K562 (cell line): ENCODE data around the gene OSBPL10. TPM values are rescaled to one million over a fixed set of nuclear protein-coding genes. Genes with fewer than 3 reads are reported as not detected.

Source experiments
- ATAC-seq: fragments of 200-7000 bp; cut with Tn5 transposase; 3 replicates; pipeline ENCODE4 v1.9.1; 2020; ENCODE audit warnings: moderate library complexity
- BruUV-seq: library from RNA; stranded (reverse); fragments of 400-500 nt; replicated peaks from 2 replicates; lab custom pipeline; 2021; lab: Mats Ljungman, UMichigan
- CTCF ChIA-PET: fragments of 300-600 bp; formaldehyde crosslinking; extraction: SDS; loops from one replicate; lab custom pipeline; 2021; ENCODE audit warnings: low intra/inter-chr PET ratio; lab: Yijun Ruan, JAX
- POLR2A ChIA-PET: fragments of 300-600, 350-650 bp; sonication (Branson Sonifier 250); formaldehyde crosslinking; extraction: SDS; loops from one replicate; lab custom pipeline; 2021; ENCODE audit warnings: antibody characterized with exemption, inconsistent platforms; lab: Yijun Ruan, JAX
- DNase-seq, 4 experiments: peaks; one replicate each; pipeline versions ENCODE4 v3.0.0 to v3.0.0-alpha.2; 2011 to 2018; ENCODE audit warnings: low spot score in 3 of 4, mixed read lengths in 3 of 4; ENCODE audit errors: extremely low read depth in 1 of 4
- FAIRE-seq: peaks from 2 replicates; lab custom pipeline; 2011; peaks lifted over from hg19 to GRCh38; lab: Jason Lieb, UNC
- H2AFZ ChIP-seq: 2 replicates; pipeline ENCODE4 v1.6.0; 2011; ENCODE audit warnings: low read depth, low read length, control low read depth, inconsistent platforms
- H3K27ac ChIP-seq: fragments of 200-600 bp; 3 replicates; pipeline ENCODE4 v1.8.0; 2011; ENCODE audit warnings: low read depth, mild to moderate bottlenecking, control low read depth, inconsistent platforms, low read length, moderate library complexity, mixed read lengths; ENCODE audit errors: extremely low read depth
- H3K27me3 ChIP-seq, 2 experiments: fragments of 300-600 bp in 1 of 2; 2 replicates in 1 of 2; 3 replicates in 1 of 2; pipeline versions ENCODE4 v1.6.0 to v1.8.0; 2011; ENCODE audit warnings: inconsistent platforms in 2 of 2, low read length in 2 of 2, mild to moderate bottlenecking in 1 of 2, mixed read lengths in 1 of 2, moderate library complexity in 1 of 2; ENCODE audit not compliant: control insufficient read depth in 2 of 2, insufficient read depth in 2 of 2
- H3K36me3 ChIP-seq: fragments of 300-600 bp; 3 replicates; pipeline ENCODE4 v1.8.0; 2011; ENCODE audit warnings: mild to moderate bottlenecking, low read length, inconsistent platforms; ENCODE audit not compliant: control insufficient read depth, insufficient read depth
- H3K4me1 ChIP-seq, 2 experiments: fragments of 200-600 bp in 1 of 2; replicated peaks in 1 of 2; 2 replicates in 1 of 2; 3 replicates in 1 of 2; pipeline versions ENCODE4 v1.5.1 to v1.8.0; 2011; ENCODE audit warnings: inconsistent platforms in 2 of 2, low read length in 2 of 2, mild to moderate bottlenecking in 1 of 2, mixed read lengths in 1 of 2, moderate library complexity in 1 of 2; ENCODE audit not compliant: control insufficient read depth in 2 of 2, insufficient read depth in 2 of 2
- H3K4me2 ChIP-seq: 2 replicates; pipeline ENCODE4 v1.6.1; 2011; ENCODE audit warnings: low read length, control low read depth, inconsistent platforms, mixed read lengths; ENCODE audit not compliant: insufficient read depth
- H3K4me3 ChIP-seq: fragments of 200-600 bp; sonication (generic), shearing (Covaris generic); 2 replicates; pipeline ENCODE4 v1.5.1; 2016; ENCODE audit warnings: control low read depth, inconsistent platforms
- H3K79me2 ChIP-seq: fragments of 200-600 bp; 3 replicates; pipeline ENCODE4 v1.8.0; 2011; ENCODE audit warnings: low read length, inconsistent platforms; ENCODE audit not compliant: control insufficient read depth, insufficient read depth
- H3K9ac ChIP-seq, 2 experiments: 2 replicates each; pipeline versions ENCODE4 v1.6.0 to v1.6.1; 2011; ENCODE audit warnings: low read depth in 2 of 2, low read length in 2 of 2, control low read depth in 1 of 2, inconsistent platforms in 1 of 2, mild to moderate bottlenecking in 1 of 2, mixed read lengths in 1 of 2; ENCODE audit not compliant: insufficient read depth in 1 of 2
- H3K9me1 ChIP-seq: one replicate; pipeline ENCODE4 v1.6.0; 2011; ENCODE audit warnings: inconsistent platforms, mild to moderate bottlenecking, low read length, moderate library complexity; ENCODE audit not compliant: control insufficient read depth, insufficient read depth
- H3K9me3 ChIP-seq: replicated peaks from 2 replicates; pipeline ENCODE4 v1.5.1; 2011; ENCODE audit warnings: low read depth, low read length, inconsistent platforms; ENCODE audit not compliant: control insufficient read depth, insufficient read depth
- H4K20me1 ChIP-seq: replicated peaks from 2 replicates; pipeline ENCODE4 v1.6.1; 2011; ENCODE audit warnings: low read length, inconsistent platforms, mixed read lengths; ENCODE audit not compliant: control insufficient read depth, insufficient read depth
- DEAF1 ChIP-seq: fragments of 450-650 bp; formaldehyde crosslinking; IDR thresholded peaks from 2 replicates; pipeline ENCODE4 v1.4.0; 2020; ENCODE audit warnings: mild to moderate bottlenecking, moderate library complexity
- HDGF ChIP-seq: fragments of 450-650 bp; IDR thresholded peaks from 2 replicates; pipeline ENCODE4 v1.6.1; 2016
- MEF2A ChIP-seq: IDR thresholded peaks from 2 replicates; pipeline ENCODE4 v1.6.1; 2011; ENCODE audit warnings: low read depth, mild to moderate bottlenecking, low read length, moderate library complexity; ENCODE audit not compliant: control insufficient read depth
- MYBL2 ChIP-seq, 2 experiments: fragments of 450-650 bp in 1 of 2; sonication (generic) in 1 of 2; formaldehyde crosslinking in 1 of 2; IDR thresholded peaks; 2 replicates each; pipeline versions ENCODE4 v1.6.1 to v1.8.1; 2017 to 2022; ENCODE audit warnings: borderline replicate concordance in 1 of 2, inconsistent platforms in 1 of 2, low read depth in 1 of 2, mild to moderate bottlenecking in 1 of 2, missing genetic modification reagents in 1 of 2, moderate library complexity in 1 of 2
- NR2C2 ChIP-seq, 2 experiments: fragments of 200-800 bp in 1 of 2; sonication (Bioruptor generic) in 1 of 2; sonication (generic) in 1 of 2; formaldehyde crosslinking in 1 of 2; IDR thresholded peaks; 2 replicates each; pipeline versions ENCODE4 v1.6.1 to v1.8.0; 2016 to 2022; ENCODE audit warnings: mild to moderate bottlenecking in 1 of 2, missing compliant biosample characterization in 1 of 2, missing genetic modification characterization in 1 of 2, missing genetic modification reagents in 1 of 2
- PHB2 ChIP-seq: fragments of 450-650 bp; IDR thresholded peaks from 2 replicates; pipeline ENCODE4 v1.6.1; 2017; ENCODE audit warnings: low read depth
- PHF21A ChIP-seq: fragments of 450-650 bp; IDR thresholded peaks from 2 replicates; pipeline ENCODE4 v1.6.1; 2017; ENCODE audit warnings: low read depth, borderline replicate concordance
- PRMT5 ChIP-seq: sonication (generic); formaldehyde crosslinking; IDR thresholded peaks from 2 replicates; pipeline ENCODE4 v1.5.0; 2020; ENCODE audit warnings: missing genetic modification reagents
- TAF7 ChIP-seq: fragments of 450-650 bp; IDR thresholded peaks from 2 replicates; pipeline ENCODE4 v1.6.1; 2016; ENCODE audit warnings: missing genetic modification characterization, missing compliant biosample characterization
- XRCC3 ChIP-seq: fragments of 450-650 bp; IDR thresholded peaks from 2 replicates; pipeline ENCODE4 v1.6.1; 2017; ENCODE audit warnings: mild to moderate bottlenecking, moderate library complexity
- ZKSCAN8 ChIP-seq: fragments of 200-800 bp; sonication (Bioruptor generic); IDR thresholded peaks from 2 replicates; pipeline ENCODE4 v1.6.1; 2016; ENCODE audit warnings: missing genetic modification characterization, missing compliant biosample characterization
- ZSCAN32 ChIP-seq: fragments of 450-650 bp; formaldehyde crosslinking; IDR thresholded peaks from 2 replicates; pipeline ENCODE4 v1.4.0; 2020; ENCODE audit warnings: mild to moderate bottlenecking, moderate library complexity
- WGBS: fragments of 100-300 bp; shearing (Covaris generic); methylation state at CpG from one replicate; pipeline ENCODE4 v1.1.6; 2016; ENCODE audit warnings: low coverage, mixed read lengths; ENCODE audit not compliant: insufficient coverage; ENCODE audit errors: missing lambda C conversion rate; 5-methylcytosine and 5-hydroxymethylcytosine counted together
- in situ Hi-C: fragments of 300-500 bp; cut with MboI; formaldehyde crosslinking; loops from 4 replicates; pipeline ENCODE4 v1.15.0; 2018; ENCODE audit warnings: inconsistent platforms, mixed read lengths
- intact Hi-C: fragments of 100-400 bp; cut with micrococcal nuclease; formaldehyde crosslinking; loops from 2 replicates; pipeline ENCODE4 v1.14.2; 2022
- polyA plus RNA-seq, 8 experiments: library from polyadenylated mRNA; depleted of rRNA in 4 of 8; stranded (reverse) in 5 of 8; unstranded in 3 of 8; fragments of >200 nt; fragmentation: Nextera tagmentation in 2 of 8; fragmentation: Illumina TruSeq in 1 of 8; extraction: Ambion mirVana in 2 of 8; extraction: Trizol in 1 of 8; gene quantifications; 2 replicates each; pipeline versions ENCODE4 v1.2.1 to v1.2.3, GENCODE V29; 2011 to 2014; ENCODE audit warnings: inconsistent platforms in 1 of 8, missing spikeins in 1 of 8
- total RNA-seq, 7 experiments: library from RNA; depleted of rRNA in 6 of 7; stranded (reverse); fragments of >200 nt in 6 of 7; fragmentation: Illumina TruSeq in 2 of 7; extraction: Trizol in 2 of 7; gene quantifications; 2 replicates each; pipeline versions ENCODE4 v1.2.1 to v1.2.3, GENCODE V29; 2011 to 2021; ENCODE audit warnings: low replicate concordance in 1 of 7
- TF ChIP-seq, protein P1 (sequence below): fragments of 450-650 bp; IDR thresholded peaks from 2 replicates; pipeline ENCODE4 v1.7.0; 2016; ENCODE audit warnings: borderline replicate concordance
- TF ChIP-seq, protein P2 (sequence below), 2 experiments: IDR thresholded peaks; 2 replicates each; pipeline ENCODE4 v1.6.1; 2011; ENCODE audit warnings: borderline replicate concordance in 1 of 2, control low read depth in 1 of 2, low read depth in 1 of 2, low read length in 1 of 2, mild to moderate bottlenecking in 1 of 2, mixed read lengths in 1 of 2, moderate library complexity in 1 of 2; ENCODE audit not compliant: insufficient read depth in 1 of 2, insufficient read length in 1 of 2, poor library complexity in 1 of 2, severe bottlenecking in 1 of 2; ENCODE audit errors: extremely low read depth in 1 of 2
- TF ChIP-seq, protein P3 (sequence below): fragments of 200-800 bp; sonication (Bioruptor generic); IDR thresholded peaks from 2 replicates; pipeline ENCODE4 v1.6.1; 2017; ENCODE audit warnings: missing genetic modification characterization, missing compliant biosample characterization

Gene OSBPL10
- total and polyA plus RNA-seq, 9 of the 15 experiments (the other 6 are each of a cell fraction or from before 2014, with no cell fraction given) = 0.03 to 0.19 (median 0.14) TPM; not detected in 2

DNA sequence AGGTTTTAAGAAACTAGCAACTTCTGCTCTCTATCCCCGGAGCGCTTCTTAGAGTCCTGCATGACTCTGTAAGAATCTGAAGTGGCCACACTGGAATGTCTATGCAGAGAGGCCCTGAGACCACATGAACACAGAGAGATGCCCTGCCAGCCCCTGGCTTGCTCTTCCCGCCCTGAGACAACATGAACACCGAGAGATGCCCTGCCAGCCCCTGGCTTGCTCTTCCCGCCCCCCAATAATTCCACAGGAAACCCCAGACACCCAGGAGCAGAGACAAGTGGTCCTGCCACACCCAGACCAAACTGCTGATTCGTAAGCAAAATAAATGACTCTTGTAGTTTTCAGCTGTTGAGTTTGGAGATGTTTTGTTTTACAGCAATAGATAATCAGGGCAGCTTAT lies 166.1 kb downstream of the OSBPL10 start:
- no peaks in the 10 kb centered on the region for H4K20me1 ChIP-seq
- in situ Hi-C loops (no loop called here), intact Hi-C loops (no loop called here)
- H3K4me3 ChIP-seq = no peak overlapping the region
- ChIA-PET POLR2A (no interaction called here), CTCF (no interaction called here)
- no TSS peak for BruUV-seq
- no peaks in the 10 kb centered on the region for H3K9me1 ChIP-seq
- no peak overlapping the region for H3K27ac ChIP-seq
- ATAC-seq (no peak), DNase-seq (no peak), FAIRE-seq (no peak)
- 1% methylated on average over 6 of the region's 6 CpGs for WGBS
- H3K9ac ChIP-seq = no peak overlapping the region
- no peak overlapping the region for H3K4me2 ChIP-seq
- H2AFZ ChIP-seq = no peak overlapping the region
- no peaks in the 10 kb centered on the region for H3K36me3 ChIP-seq
- no peaks in the 10 kb centered on the region for H3K4me1 ChIP-seq
- TF ChIP-seq, protein P1, sequence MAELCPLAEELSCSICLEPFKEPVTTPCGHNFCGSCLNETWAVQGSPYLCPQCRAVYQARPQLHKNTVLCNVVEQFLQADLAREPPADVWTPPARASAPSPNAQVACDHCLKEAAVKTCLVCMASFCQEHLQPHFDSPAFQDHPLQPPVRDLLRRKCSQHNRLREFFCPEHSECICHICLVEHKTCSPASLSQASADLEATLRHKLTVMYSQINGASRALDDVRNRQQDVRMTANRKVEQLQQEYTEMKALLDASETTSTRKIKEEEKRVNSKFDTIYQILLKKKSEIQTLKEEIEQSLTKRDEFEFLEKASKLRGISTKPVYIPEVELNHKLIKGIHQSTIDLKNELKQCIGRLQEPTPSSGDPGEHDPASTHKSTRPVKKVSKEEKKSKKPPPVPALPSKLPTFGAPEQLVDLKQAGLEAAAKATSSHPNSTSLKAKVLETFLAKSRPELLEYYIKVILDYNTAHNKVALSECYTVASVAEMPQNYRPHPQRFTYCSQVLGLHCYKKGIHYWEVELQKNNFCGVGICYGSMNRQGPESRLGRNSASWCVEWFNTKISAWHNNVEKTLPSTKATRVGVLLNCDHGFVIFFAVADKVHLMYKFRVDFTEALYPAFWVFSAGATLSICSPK = no peak
- TF ChIP-seq TAF7 (tag) (no peak), XRCC3 (no peak), ZSCAN32 (CRISPR knock-in tag) (no peak), MEF2A (no peak), PRMT5 (CRISPR knock-in tag) (no peak), NR2C2 (CRISPR knock-in tag; IDR thresholded peaks at IDR 0.05) (no peak), NR2C2 (tag; IDR thresholded peaks at IDR 0.05) (no peak), MYBL2 (IDR thresholded peaks at IDR 0.05; ENCODE audit: low read depth) (no peak), MYBL2 (CRISPR knock-in tag; IDR thresholded peaks at IDR 0.05; ENCODE audit: borderline replicate concordance) (no peak), ZKSCAN8 (no peak), PHF21A (no peak), HDGF (no peak), DEAF1 (CRISPR knock-in tag) (no peak), PHB2 (no peak)
- TF ChIP-seq, protein P2, sequence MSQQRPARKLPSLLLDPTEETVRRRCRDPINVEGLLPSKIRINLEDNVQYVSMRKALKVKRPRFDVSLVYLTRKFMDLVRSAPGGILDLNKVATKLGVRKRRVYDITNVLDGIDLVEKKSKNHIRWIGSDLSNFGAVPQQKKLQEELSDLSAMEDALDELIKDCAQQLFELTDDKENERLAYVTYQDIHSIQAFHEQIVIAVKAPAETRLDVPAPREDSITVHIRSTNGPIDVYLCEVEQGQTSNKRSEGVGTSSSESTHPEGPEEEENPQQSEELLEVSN (IDR thresholded peaks at IDR 0.05; ENCODE audit: borderline replicate concordance in 1 of 2, extremely low read depth in 1 of 2, insufficient read depth in 1 of 2, insufficient read length in 1 of 2, low read depth in 1 of 2, low read length in 1 of 2, poor library complexity in 1 of 2, severe bottlenecking in 1 of 2) = no peak
- TF ChIP-seq, protein P3, sequence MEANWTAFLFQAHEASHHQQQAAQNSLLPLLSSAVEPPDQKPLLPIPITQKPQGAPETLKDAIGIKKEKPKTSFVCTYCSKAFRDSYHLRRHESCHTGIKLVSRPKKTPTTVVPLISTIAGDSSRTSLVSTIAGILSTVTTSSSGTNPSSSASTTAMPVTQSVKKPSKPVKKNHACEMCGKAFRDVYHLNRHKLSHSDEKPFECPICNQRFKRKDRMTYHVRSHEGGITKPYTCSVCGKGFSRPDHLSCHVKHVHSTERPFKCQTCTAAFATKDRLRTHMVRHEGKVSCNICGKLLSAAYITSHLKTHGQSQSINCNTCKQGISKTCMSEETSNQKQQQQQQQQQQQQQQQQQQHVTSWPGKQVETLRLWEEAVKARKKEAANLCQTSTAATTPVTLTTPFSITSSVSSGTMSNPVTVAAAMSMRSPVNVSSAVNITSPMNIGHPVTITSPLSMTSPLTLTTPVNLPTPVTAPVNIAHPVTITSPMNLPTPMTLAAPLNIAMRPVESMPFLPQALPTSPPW = no peak
- no peaks in the 10 kb centered on the region for H3K79me2 ChIP-seq
- H3K27me3 ChIP-seq = peaks cover 9 to 51% of the 10 kb centered on the region in 2 experiments; a peak in 3 of 5 replicates
- H3K9me3 ChIP-seq = no peaks in the 10 kb centered on the region
